ENCODE measurements around the gene CXCL3.

DNA sequence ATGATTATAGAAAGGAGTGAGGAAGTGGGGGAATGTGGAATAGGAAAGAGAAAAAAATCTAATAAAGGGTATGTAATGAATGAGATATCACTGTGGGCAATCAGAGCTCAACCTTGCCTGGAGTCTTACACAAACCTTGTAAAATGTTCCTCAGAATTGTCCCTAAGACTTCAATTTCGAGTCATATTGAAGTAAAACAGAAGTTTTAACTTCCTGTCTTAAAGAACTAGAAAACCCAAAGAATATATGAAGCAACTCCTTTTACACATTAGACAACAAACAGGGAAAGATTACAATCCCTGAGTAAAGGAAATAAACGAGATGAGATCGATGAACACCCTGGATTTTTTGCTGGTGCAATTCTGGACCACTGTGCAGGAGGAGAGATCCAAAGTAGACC is 42.5 kb upstream of the CXCL3 start:
- TF ChIP-seq, protein P1, sequence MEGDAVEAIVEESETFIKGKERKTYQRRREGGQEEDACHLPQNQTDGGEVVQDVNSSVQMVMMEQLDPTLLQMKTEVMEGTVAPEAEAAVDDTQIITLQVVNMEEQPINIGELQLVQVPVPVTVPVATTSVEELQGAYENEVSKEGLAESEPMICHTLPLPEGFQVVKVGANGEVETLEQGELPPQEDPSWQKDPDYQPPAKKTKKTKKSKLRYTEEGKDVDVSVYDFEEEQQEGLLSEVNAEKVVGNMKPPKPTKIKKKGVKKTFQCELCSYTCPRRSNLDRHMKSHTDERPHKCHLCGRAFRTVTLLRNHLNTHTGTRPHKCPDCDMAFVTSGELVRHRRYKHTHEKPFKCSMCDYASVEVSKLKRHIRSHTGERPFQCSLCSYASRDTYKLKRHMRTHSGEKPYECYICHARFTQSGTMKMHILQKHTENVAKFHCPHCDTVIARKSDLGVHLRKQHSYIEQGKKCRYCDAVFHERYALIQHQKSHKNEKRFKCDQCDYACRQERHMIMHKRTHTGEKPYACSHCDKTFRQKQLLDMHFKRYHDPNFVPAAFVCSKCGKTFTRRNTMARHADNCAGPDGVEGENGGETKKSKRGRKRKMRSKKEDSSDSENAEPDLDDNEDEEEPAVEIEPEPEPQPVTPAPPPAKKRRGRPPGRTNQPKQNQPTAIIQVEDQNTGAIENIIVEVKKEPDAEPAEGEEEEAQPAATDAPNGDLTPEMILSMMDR (IDR thresholded peaks at IDR 0.05), result no peak
- TF ChIP-seq POLR2A (IDR thresholded peaks at IDR 0.05) (no peak), EP300 (IDR thresholded peaks at IDR 0.05) (no peak)
